HG03469 (cell line): ENCODE results near the gene CA6.
"Not testable (repeated sequence)": the region's sequence is repeated elsewhere in the genome, so short reads cannot be mapped to it uniquely, and the experiment has no call there.

Experiments used
- ATAC-seq: cut with Tn5 transposase; IDR thresholded peaks from one replicate; pipeline ENCODE4 v1.9.1; 2021; ENCODE audit warnings: mild to moderate bottlenecking, moderate library complexity, moderate number of reproducible peaks; ENCODE audit not compliant: unreplicated experiment

CA6 gene

DNA sequence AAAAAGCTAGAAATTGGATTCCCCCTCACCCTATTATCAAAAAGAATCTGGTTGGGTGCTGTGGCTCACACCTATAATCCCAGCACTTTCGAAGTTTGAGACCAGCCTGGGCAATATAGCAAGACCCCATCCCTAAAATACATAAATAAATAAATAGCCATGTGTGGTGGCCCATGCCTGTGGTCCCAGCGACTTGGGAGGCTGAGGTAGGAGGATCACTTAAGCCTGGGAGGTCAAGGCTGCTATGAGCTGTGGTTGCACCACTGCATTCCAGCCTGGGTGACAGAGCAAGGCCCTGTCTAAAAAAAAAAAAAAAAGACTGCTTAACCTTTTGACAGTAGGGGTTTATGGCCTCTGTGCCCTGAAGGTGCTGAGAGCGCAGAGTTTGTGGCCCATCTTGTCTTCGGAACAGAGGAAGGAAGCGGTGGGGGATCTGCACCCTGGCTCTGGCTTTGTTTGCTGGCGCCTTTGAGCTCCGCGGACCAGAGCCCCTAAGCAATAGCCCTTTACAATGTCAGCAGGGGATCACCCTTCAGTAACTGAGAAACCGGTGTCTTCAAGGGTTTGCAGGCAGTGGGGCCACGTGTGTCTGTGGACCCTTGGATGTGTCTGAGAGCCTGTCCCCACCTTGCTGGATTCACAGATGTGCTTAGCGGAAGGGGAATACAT lies 58.5 kb downstream of the CA6 start:
- no peak for ATAC-seq

GRCh38 chr1:9004700-9005394 lies 59.2 kb downstream of the CA6 start:
- no peak for ATAC-seq

GRCh38 chr1:9005395-9005708 lies 59.7 kb downstream of the CA6 start:
- no peak for ATAC-seq

GRCh38 chr1:9006956-9007615 lies 61.4 kb downstream of the CA6 start:
- ATAC-seq = no peak

DNA sequence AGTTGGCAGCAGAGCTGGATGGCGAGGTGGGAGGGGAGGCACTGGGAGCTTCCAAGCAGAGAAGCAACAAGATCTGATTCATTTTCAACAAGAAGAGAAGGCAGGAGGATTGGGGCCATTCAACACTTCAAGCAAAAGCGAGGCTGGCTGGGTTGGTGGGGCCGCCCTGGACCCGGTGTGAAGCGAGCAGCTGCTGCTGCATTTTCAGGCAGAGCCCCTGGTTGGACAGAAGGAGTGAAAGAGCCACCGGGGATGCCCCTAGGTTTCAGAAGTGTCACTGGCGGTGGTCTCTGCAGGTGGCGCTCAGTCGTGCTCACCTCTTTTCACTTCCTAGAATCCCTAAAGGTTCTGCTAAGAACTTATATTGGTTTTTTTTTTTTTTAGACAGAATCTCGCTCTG lies 62.6 kb downstream of the CA6 start:
- no peak for ATAC-seq

- no peak for ATAC-seq
Measured at GRCh38 chr1:9009438-9010370, 64.0 kb downstream of the CA6 start.

DNA sequence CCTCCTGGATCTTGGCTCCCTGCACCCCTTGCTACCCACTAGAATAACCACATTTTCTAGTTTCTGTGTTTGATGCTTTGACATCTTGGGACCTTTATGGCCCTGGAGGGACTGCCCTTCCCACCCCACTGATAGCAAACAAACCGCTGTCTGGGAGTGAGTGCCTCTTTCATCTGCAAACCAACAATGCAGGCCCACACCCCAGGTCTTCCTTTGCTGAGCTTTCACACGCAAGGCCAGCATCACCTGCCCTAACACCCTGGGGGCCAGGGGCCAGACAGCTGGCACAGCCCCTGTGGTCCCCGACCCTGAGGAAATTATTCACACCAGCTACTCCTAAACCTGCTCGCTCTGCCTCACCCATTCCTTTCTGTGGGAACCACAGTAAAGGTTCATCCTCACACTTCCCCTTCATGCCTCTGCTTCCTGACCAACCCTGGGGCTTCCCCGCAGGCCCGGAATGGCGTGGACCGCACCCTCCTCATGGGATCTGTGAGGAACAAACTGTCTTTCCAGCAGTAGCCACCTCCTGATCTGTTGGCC lies 65.2 kb downstream of the CA6 start:
- ATAC-seq = no peak

DNA sequence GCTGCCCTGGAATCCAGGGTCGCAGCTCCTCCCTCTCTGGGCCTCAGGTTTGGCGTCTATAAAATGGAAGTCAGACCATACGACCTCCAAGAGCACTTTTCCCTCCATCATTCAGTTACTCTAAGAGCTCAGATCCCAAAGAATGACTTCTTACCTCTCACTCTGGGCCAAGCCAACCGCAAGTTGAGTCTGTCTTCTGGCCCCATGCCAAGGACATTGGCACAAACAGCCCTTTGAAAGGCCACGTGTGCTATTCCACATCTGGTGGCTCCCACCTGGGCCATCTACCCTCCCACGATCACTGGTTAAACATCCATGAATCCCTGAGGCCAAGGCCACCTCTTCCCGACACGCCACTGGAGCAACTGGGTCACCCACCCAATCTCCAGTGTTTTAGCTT lies 68.2 kb downstream of the CA6 start:
- no peak for ATAC-seq

DNA sequence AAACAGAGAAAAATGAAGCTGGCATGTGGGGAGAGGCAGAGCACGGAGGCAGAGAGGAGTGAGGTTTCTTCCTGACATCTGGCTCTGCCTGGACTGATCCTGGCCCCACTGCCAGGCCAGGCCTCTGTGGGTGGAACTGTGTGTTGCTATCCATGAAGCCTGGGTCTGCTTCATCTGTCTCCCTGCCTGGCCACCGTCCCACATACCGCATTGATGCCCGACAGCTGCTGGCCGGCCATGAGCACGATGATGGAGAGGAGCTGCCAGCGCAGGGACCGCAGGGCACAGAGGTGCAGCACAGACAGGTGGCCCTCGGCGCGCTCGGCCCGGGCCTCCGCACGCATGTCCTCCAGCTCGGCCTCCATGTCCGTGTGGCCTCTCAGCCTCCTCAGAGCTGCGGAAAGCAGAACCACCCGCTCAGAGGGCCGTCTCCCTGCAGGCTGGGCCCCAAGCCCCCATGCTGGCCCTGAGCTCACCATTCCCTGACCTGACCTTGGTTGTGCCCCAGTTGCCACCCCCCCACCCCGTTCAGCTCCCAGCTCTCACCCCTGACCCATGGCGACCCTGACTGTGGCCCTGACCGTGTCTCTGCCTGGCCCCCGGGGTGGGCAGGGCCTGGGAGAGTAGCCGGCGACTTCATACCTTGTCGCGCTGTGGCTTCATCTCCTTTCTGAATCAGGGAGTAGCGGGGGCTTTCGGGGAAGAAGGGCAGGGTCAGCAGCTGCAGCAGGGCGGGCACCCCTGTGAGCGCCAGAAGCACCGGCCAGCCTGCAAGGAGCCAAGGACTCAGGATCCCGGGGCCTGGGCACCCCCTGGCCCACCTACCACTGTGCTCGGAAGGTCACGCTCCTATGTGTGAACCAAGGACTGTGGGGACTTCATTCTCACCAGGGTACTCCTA lies 69.1 kb downstream of the CA6 start:
- ATAC-seq = no peak

- no peak for ATAC-seq
Measured at GRCh38 chr1:9016455-9016854, 70.8 kb downstream of the CA6 start.

DNA sequence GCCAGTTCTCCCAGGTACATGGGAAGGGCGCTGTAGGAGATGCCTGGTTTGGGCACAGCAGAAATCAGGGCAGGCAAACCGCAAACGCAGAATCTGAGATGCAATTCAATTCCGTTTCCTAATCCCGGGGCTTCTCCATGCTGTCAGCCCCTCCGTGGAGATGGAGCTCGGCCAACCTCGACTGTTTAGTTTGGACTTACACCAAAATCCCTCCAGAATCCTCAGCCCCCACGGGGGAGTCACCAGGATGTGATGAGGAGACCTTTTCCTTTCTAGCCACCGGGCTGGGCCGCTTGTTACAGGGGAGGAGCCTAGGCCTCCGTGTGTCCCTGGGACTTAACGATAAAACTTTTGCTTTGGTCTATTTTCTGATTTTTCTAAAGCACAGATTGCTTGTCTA lies 72.7 kb downstream of the CA6 start:
- ATAC-seq = no peak

DNA sequence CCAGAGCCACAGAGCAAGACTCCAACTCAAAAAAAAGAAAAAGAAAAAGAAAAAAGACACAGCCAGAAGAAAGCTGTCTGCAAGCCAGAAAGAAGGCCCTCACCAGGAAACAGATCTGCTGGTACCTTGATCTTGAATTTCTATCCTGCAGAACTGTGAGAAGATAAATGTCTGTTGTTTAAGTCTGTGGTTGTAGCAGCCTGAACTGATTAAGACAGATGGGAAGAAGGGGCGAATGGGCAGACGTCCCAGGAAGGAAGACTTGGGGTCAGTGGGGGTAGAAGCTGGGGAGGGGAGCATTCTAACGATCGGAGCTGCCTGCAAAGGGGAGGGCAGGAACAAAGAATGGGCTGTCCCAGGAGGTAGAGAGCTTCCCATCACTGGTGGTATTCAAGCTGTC lies 74.2 kb downstream of the CA6 start:
- no peak for ATAC-seq

DNA sequence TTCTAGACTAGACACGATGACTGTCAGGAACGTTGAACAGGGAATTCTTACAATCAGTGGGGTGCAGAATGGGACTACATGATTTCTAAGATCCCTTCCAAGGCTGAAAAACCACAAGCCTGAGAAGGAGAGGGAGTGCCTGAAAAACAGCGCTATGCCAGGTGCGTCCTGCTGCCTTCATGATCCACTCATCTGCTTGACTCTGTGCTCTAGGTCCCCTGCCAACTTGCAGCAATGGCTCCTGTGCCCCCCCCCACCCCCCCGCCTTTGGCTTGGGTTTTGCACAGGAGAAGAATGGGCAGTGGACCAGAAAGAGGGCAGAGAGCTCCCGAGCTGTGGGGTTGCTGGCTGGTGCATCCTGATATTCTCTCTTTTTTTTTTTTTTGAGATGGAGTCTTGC lies 74.6 kb downstream of the CA6 start:
- ATAC-seq = no peak

DNA sequence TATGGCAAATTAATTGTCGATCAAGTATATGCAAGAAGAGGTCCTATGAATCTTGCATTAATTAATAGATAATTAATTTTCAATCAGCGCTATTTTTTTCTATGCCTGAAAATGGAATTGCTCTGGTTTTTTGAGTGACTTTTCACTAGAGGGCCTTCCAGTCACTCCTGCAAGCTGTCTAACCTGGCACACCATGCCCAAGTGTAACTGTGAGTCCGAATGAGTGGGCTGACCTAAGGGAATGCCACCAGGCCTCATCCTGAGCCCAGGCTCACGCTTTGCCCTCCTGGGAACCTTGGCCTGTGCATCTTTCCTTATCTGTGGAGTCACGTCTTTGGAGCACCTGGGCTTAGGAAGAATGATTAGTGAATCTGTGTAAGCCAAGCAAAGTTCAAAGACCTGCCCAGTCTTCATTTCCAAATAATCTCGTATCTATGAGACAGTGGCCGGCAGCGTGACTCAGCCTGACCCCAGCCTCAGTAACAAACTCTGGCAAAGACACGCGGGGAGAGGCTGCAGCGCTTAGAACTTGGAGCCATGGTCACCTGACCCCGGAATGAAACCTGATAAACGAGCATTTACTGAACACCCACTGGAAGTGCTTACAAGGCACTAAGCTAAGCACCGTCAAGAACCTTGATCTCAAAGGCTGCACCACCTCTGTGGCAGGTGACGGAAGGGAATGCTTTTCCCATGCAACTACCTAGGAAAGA lies 76.5 kb downstream of the CA6 start:
- not testable (repeated sequence) for ATAC-seq

DNA sequence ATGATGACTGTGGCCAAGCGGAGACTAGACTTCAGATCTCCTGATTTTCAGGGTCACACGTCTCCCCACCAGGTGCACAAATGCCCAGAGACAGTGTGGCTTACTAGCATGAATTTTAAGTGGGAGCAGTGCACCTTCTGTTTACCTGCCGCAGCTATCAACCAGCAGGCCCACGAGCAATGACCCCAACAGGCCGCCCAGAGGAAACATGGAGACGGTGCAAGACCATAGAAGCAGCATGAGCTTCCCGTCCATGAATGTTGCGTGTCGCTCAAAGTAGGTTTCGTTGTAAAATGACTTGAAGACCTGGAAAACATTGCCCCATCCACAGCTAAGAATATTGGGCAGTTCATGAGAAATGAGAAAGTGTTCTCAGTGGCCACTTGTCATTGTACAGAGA lies 77.1 kb downstream of the CA6 start:
- ATAC-seq = no peak
